Natural killer cell (primary cell): Measurements from ENCODE around the gene BRPF3. TPM values are rescaled to one million over a fixed set of nuclear protein-coding genes. Genes with fewer than 3 reads are reported as not detected.

Experiments
- ATAC-seq, 3 donors: fragments of 150-1000 bp in 2 of 3; fragments of 200-7000 bp in 1 of 3; cut with Tn5 transposase; 1 replicate in 1 of 3; 2 replicates in 2 of 3; pipeline ENCODE4 v1.10.0; 2021; ENCODE audit warnings: mild to moderate bottlenecking in 2 of 3, moderate library complexity in 2 of 3
- DNase-seq, 2 donors: peaks; one replicate each; pipeline versions ENCODE4 v3.0.0 to v3.0.0-alpha.2; 2013 to 2021; ENCODE audit warnings: mixed read lengths in 1 of 2
- H3K27ac ChIP-seq: one replicate; pipeline ENCODE4 v1.5.1; 2013; ENCODE audit warnings: mild to moderate bottlenecking, low read length
- H3K27me3 ChIP-seq: one replicate; pipeline ENCODE4 v1.6.1; 2013; ENCODE audit warnings: low read length; ENCODE audit not compliant: control insufficient read depth, insufficient read depth
- H3K36me3 ChIP-seq: one replicate; pipeline ENCODE4 v1.6.1; 2013; ENCODE audit warnings: low read length; ENCODE audit not compliant: control insufficient read depth, insufficient read depth
- H3K4me1 ChIP-seq: one replicate; pipeline ENCODE4 v1.6.1; 2013; ENCODE audit warnings: low read length; ENCODE audit not compliant: control insufficient read depth, insufficient read depth
- H3K4me3 ChIP-seq: one replicate; pipeline ENCODE4 v1.5.1; 2013; ENCODE audit warnings: low read length
- H3K9me3 ChIP-seq: one replicate; pipeline ENCODE4 v1.6.1; 2013; ENCODE audit warnings: low read length; ENCODE audit not compliant: control insufficient read depth, insufficient read depth
- H3K27ac Mint-ChIP-seq, 2 donors: one replicate each; pipeline ENCODE4 v1.8.0; 2022; ENCODE audit warnings: mild to moderate bottlenecking in 2 of 2, mixed read lengths in 2 of 2, moderate library complexity in 1 of 2
- H3K27me3 Mint-ChIP-seq, 2 donors: one replicate each; pipeline ENCODE4 v1.8.0; 2022; ENCODE audit warnings: low read depth in 2 of 2, mixed read lengths in 2 of 2
- H3K36me3 Mint-ChIP-seq: one replicate; pipeline ENCODE4 v1.8.0; 2022; ENCODE audit warnings: mixed read lengths
- H3K4me1 Mint-ChIP-seq, 2 donors: one replicate each; pipeline ENCODE4 v1.8.0; 2022; ENCODE audit warnings: mixed read lengths in 2 of 2
- H3K4me3 Mint-ChIP-seq: one replicate; pipeline ENCODE4 v1.8.0; 2022; ENCODE audit warnings: mild to moderate bottlenecking, moderate library complexity, mixed read lengths
- H3K9me3 Mint-ChIP-seq, 2 donors: one replicate each; pipeline ENCODE4 v1.8.0; 2022; ENCODE audit warnings: mixed read lengths in 2 of 2
- CTCF ChIP-seq: fragments of 200-600 bp; IDR thresholded peaks from one replicate; pipeline ENCODE4 v1.8.0; 2022; ENCODE audit warnings: antibody characterized with exemption
- WGBS: methylation state at CpG from one replicate; pipeline ENCODE4 v1.1.7; 2013; ENCODE audit warnings: missing lambda C conversion rate; ENCODE audit not compliant: insufficient coverage; 5-methylcytosine and 5-hydroxymethylcytosine counted together
- intact Hi-C: fragments of 100-400 bp; cut with micrococcal nuclease; formaldehyde crosslinking; loops from one replicate; pipeline ENCODE4 v1.14.2; 2022
- total RNA-seq, 4 donors: library from RNA; stranded (reverse); fragments of 120-200 nt in 1 of 4; gene quantifications; one replicate each; pipeline versions ENCODE4 v1.2.3 to v1.2.4, GENCODE V29; 2013 to 2022

The BRPF3 gene
- total RNA-seq, 3 donors from 2014 or later (not counting 1 experiment from before 2014, with no cell fraction given) = 46.0 to 58.5 (median 57.4) TPM

GRCh38 chr6:36246506-36247268 is 50.1 kb downstream of the BRPF3 start:
- no peaks in the 10 kb centered on the region for H3K9me3 ChIP-seq
- peaks cover 19% of the 10 kb centered on the region for H3K4me1 ChIP-seq
- H3K36me3 Mint-ChIP-seq = no peaks in the 10 kb centered on the region
- DNase-seq (no peak), ATAC-seq (no peak)
- no peaks in the 10 kb centered on the region for H3K36me3 ChIP-seq
- no peaks in the 10 kb centered on the region for H3K9me3 Mint-ChIP-seq
- intact Hi-C loops = no loop called here
- H3K4me3 Mint-ChIP-seq = no peak overlapping the region
- no peak overlapping the region for H3K27ac ChIP-seq
- peaks cover 13 to 14% of the 10 kb centered on the region in 2 donors for H3K4me1 Mint-ChIP-seq
- H3K27me3 Mint-ChIP-seq = peaks cover 0 to 12% of the 10 kb centered on the region in 2 donors
- H3K27ac Mint-ChIP-seq = no peak overlapping the region
- TF ChIP-seq CTCF = no peak
- no peaks in the 10 kb centered on the region for H3K27me3 ChIP-seq
- WGBS = 95% methylated on average over 21 of the region's 22 CpGs
- H3K4me3 ChIP-seq = no peak overlapping the region

GRCh38 chr6:36247693-36248092 is 51.1 kb downstream of the BRPF3 start:
- Mint-ChIP-seq H3K4me1 (peaks cover 4 to 5% of the 10 kb centered on the region in 2 donors), H3K9me3 (no peaks in the 10 kb centered on the region), H3K36me3 (no peaks in the 10 kb centered on the region), H3K27me3 (peaks cover 0 to 12% of the 10 kb centered on the region in 2 donors), H3K4me3 (no peak overlapping the region), H3K27ac (no peak overlapping the region)
- no peak for DNase-seq
- TF ChIP-seq CTCF = no peak
- WGBS = 88% methylated on average over 6 of the region's 6 CpGs
- intact Hi-C loops = no loop called here
- peaks cover 15% of the 10 kb centered on the region for H3K4me1 ChIP-seq
- ATAC-seq = no peak
- H3K27ac ChIP-seq = no peak overlapping the region
- H3K4me3 ChIP-seq = no peak overlapping the region
- no peaks in the 10 kb centered on the region for H3K27me3 ChIP-seq
- H3K9me3 ChIP-seq = no peaks in the 10 kb centered on the region
- no peaks in the 10 kb centered on the region for H3K36me3 ChIP-seq

- Mint-ChIP-seq H3K36me3 (no peaks in the 10 kb centered on the region), H3K27me3 (peaks cover 0 to 6% of the 10 kb centered on the region in 2 donors), H3K27ac (no peak overlapping the region), H3K4me1 (peaks cover 4 to 5% of the 10 kb centered on the region in 2 donors), H3K4me3 (no peak overlapping the region), H3K9me3 (no peaks in the 10 kb centered on the region)
- Histone ChIP-seq H3K27me3 (no peaks in the 10 kb centered on the region), H3K9me3 (no peaks in the 10 kb centered on the region), H3K27ac (no peak overlapping the region), H3K4me1 (peaks cover 15% of the 10 kb centered on the region), H3K4me3 (no peak overlapping the region), H3K36me3 (no peaks in the 10 kb centered on the region)
- 100% methylated on average over 1 of the region's 1 CpG for whole genome bisulfite sequencing
- TF ChIP-seq CTCF = no peak
- ATAC-seq (no peak), DNase-seq (no peak)
- intact Hi-C loops = no loop called here
Observed at GRCh38 chr6:36248980-36249379, 52.4 kb downstream of the BRPF3 start.

GRCh38 chr6:36249536-36249935 is 53.0 kb downstream of the BRPF3 start:
- TF ChIP-seq CTCF = no peak
- no peaks in the 10 kb centered on the region for H3K27me3 ChIP-seq
- H3K36me3 Mint-ChIP-seq = no peaks in the 10 kb centered on the region
- no peaks in the 10 kb centered on the region for H3K9me3 Mint-ChIP-seq
- intact Hi-C loops = no loop called here
- DNase-seq (no peak), ATAC-seq (no peak)
- H3K27me3 Mint-ChIP-seq = peaks cover 0 to 6% of the 10 kb centered on the region in 2 donors
- H3K9me3 ChIP-seq = no peaks in the 10 kb centered on the region
- no peak overlapping the region for H3K27ac ChIP-seq
- H3K27ac Mint-ChIP-seq = no peak overlapping the region
- H3K4me3 Mint-ChIP-seq = no peak overlapping the region
- H3K36me3 ChIP-seq = no peaks in the 10 kb centered on the region
- H3K4me1 ChIP-seq = peaks cover 15% of the 10 kb centered on the region
- WGBS = 77% methylated on average over 3 of the region's 5 CpGs
- H3K4me3 ChIP-seq = no peak overlapping the region
- peaks cover 4 to 5% of the 10 kb centered on the region in 2 donors for H3K4me1 Mint-ChIP-seq
